ENCODE measurements around the gene DNAH9. TPM values are rescaled to one million over a fixed set of nuclear protein-coding genes. Genes with fewer than 3 reads are reported as not detected.

DNAH9 gene, protein sequence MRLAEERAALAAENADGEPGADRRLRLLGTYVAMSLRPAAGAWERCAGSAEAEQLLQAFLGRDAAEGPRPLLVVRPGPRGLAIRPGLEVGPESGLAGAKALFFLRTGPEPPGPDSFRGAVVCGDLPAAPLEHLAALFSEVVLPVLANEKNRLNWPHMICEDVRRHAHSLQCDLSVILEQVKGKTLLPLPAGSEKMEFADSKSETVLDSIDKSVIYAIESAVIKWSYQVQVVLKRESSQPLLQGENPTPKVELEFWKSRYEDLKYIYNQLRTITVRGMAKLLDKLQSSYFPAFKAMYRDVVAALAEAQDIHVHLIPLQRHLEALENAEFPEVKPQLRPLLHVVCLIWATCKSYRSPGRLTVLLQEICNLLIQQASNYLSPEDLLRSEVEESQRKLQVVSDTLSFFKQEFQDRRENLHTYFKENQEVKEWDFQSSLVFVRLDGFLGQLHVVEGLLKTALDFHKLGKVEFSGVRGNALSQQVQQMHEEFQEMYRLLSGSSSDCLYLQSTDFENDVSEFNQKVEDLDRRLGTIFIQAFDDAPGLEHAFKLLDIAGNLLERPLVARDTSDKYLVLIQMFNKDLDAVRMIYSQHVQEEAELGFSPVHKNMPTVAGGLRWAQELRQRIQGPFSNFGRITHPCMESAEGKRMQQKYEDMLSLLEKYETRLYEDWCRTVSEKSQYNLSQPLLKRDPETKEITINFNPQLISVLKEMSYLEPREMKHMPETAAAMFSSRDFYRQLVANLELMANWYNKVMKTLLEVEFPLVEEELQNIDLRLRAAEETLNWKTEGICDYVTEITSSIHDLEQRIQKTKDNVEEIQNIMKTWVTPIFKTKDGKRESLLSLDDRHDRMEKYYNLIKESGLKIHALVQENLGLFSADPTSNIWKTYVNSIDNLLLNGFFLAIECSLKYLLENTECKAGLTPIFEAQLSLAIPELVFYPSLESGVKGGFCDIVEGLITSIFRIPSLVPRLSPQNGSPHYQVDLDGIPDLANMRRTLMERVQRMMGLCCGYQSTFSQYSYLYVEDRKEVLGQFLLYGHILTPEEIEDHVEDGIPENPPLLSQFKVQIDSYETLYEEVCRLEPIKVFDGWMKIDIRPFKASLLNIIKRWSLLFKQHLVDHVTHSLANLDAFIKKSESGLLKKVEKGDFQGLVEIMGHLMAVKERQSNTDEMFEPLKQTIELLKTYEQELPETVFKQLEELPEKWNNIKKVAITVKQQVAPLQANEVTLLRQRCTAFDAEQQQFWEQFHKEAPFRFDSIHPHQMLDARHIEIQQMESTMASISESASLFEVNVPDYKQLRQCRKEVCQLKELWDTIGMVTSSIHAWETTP (N-terminal part only)
- polyA plus RNA-seq (2012; ENCODE audit: insufficient read depth, insufficient read length, low read depth): not detected

DNA sequence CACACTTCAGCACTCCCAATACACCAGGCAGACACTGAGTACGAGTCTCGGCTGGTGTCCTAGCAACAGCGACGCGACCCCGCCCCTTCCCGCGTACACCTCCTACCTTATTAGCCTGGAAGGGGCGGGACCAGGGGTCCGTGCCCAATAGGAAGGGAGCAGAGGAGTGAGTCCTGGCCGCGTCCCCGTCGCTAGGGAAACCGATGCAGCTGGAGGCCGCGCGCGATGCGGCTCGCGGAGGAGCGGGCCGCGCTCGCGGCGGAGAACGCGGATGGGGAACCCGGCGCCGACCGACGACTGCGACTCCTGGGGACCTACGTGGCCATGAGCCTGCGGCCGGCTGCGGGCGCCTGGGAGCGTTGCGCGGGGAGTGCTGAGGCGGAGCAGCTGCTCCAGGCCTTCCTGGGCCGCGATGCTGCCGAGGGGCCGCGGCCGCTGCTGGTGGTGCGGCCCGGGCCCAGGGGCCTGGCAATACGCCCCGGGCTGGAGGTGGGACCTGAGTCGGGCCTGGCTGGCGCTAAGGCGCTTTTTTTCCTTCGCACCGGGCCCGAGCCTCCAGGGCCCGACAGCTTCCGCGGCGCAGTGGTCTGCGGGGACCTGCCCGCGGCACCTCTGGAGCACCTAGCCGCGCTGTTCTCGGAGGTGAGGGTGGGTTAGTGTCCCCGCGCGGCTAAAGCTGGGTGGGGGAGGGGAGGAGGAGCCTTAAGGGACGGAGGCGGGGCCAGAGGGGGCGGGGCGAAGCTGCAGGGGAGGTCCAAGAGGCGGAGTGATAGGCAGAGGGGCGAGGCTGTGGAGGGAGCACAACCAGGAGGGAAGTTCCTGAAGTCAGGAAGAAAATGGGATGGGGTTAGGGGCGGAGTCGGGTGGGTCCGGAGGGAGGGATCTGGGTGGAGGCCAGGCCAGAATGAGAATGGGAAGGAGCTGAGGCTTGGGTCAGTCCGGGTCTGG, at the start of gene DNAH9:
TSS of gene DNAH9 (plus strand) at position 197 of the 948 bp plus-strand sequence. CDS start at position 226, 29 bp downstream.
- Histone ChIP-seq H3K4me3 (ENCODE audit: low read depth, low read length) (peak within 1 kb of the TSS; percentile 24; the same call in 1 of the 2 replicates), H3K9me3 (no peaks in the 10 kb centered on the region), H3K36me3 (no peaks in the 10 kb centered on the region), H3K4me1 (no peaks in the 10 kb centered on the region), H3K27me3 (no peaks in the 10 kb centered on the region)
- TF ChIP-seq, protein P1, sequence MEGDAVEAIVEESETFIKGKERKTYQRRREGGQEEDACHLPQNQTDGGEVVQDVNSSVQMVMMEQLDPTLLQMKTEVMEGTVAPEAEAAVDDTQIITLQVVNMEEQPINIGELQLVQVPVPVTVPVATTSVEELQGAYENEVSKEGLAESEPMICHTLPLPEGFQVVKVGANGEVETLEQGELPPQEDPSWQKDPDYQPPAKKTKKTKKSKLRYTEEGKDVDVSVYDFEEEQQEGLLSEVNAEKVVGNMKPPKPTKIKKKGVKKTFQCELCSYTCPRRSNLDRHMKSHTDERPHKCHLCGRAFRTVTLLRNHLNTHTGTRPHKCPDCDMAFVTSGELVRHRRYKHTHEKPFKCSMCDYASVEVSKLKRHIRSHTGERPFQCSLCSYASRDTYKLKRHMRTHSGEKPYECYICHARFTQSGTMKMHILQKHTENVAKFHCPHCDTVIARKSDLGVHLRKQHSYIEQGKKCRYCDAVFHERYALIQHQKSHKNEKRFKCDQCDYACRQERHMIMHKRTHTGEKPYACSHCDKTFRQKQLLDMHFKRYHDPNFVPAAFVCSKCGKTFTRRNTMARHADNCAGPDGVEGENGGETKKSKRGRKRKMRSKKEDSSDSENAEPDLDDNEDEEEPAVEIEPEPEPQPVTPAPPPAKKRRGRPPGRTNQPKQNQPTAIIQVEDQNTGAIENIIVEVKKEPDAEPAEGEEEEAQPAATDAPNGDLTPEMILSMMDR (IDR thresholded peaks at IDR 0.05; ENCODE audit: low read depth, low read length): no peak
- DNase-seq: peak; percentile 91

DNA sequence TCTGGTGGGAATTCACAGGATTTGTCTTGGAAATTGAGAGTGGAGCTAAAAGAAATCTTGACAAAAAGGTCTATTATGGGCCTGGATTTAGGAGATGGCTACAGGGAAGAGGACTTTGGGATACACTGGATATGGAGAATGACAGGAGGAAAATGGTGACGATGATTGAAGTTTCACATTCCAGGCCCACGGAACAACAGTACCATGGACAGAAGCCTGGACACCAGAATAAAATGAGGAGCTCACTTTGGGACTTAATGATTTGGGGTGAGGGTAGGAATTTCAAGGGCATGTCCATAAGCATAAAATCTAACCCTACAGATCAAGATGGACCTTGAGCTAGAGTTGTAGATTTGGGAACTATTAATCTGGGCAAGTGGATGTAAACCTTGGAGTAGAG, 47.8 kb upstream of the DNAH9 start:
- H3K4me1 ChIP-seq: no peaks in the 10 kb centered on the region

DNA sequence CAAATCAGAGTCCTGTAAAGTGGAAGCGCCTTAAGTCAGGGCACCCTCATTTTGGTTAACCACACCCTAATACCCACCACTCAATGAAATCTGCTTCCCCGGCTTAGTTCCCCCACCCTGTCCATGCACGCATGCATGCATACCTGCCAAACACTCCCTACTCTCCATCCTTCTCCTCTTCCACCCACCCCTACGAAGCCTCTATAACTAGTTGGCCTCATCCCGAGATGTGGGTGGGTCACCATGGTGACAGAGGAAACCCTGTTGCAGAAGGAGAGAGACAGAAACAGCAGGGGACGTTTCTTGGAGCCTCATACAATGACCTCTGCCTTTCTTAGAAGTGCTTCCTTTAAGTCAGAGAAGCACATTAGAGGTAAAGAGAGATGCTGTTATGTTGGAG, 46.8 kb upstream of the DNAH9 start:
- H3K9me3 ChIP-seq: no peaks in the 10 kb centered on the region
- TF ChIP-seq, protein P1 (IDR thresholded peaks at IDR 0.05; ENCODE audit: low read depth, low read length): no peak
- H3K4me3 ChIP-seq (ENCODE audit: low read depth, low read length): no peak overlapping the region
- H3K4me1 ChIP-seq: no peaks in the 10 kb centered on the region
- no peaks in the 10 kb centered on the region for H3K27me3 ChIP-seq
- H3K36me3 ChIP-seq: no peaks in the 10 kb centered on the region
- DNase-seq: no peak

More for the DNA sequence above, 47.8 kb upstream of the DNAH9 start:
- H3K36me3 ChIP-seq: no peaks in the 10 kb centered on the region
- TF ChIP-seq, protein P1 (IDR thresholded peaks at IDR 0.05; ENCODE audit: low read depth, low read length): no peak
- no peaks in the 10 kb centered on the region for H3K27me3 ChIP-seq
- no peaks in the 10 kb centered on the region for H3K9me3 ChIP-seq
- no peak overlapping the region for H3K4me3 ChIP-seq (ENCODE audit: low read depth, low read length)
- no peak for DNase-seq

DNA sequence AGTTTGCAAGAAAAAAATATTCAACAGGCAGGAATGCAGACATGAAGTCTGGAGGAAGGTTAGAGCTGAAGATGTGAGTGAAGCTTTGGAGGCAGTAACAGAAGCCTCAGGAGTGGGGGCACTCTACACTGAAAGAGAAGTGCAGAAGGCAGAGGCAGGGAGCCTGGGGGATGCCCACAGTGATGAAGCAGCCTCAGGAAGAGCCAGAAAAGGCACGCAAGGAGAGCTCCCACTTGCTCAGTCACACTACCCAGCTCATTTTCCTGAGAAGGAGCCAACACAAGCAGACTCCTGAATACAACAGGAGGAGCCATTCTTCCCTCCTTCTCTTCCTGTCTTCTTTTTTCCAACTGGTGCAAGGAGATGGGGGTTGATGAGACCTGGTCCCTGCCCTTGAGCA, 45.1 kb upstream of the DNAH9 start:
- H3K4me1 ChIP-seq: no peaks in the 10 kb centered on the region
- H3K27me3 ChIP-seq: no peaks in the 10 kb centered on the region
- TF ChIP-seq, protein P1 (IDR thresholded peaks at IDR 0.05; ENCODE audit: low read depth, low read length): no peak
- H3K36me3 ChIP-seq: no peaks in the 10 kb centered on the region
- no peak overlapping the region for H3K4me3 ChIP-seq (ENCODE audit: low read depth, low read length)
- H3K9me3 ChIP-seq: no peaks in the 10 kb centered on the region
- no peak for DNase-seq

DNA sequence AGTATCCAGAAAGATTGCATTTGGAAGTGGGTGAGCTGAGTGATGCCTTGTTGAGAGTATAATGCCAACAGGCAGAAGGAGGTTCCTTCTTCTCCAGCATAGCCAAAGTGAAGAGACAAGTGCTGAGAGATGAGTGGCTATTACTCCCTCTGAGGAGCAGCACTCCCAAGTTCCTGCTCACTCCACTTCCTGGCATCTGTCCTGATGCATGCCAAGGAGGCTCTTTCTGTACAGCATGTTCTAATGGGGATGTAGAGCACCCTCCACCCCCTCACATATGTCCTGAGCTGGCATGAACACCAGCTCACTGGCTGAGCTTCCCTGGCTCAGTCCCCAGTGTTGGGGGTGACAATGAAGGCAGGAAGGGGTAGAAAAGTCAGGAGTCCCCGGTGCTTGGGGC, 44.2 kb upstream of the DNAH9 start:
- TF ChIP-seq, protein P1 (IDR thresholded peaks at IDR 0.05; ENCODE audit: low read depth, low read length): no peak
- Histone ChIP-seq H3K9me3 (no peaks in the 10 kb centered on the region), H3K4me3 (ENCODE audit: low read depth, low read length) (no peak overlapping the region), H3K4me1 (no peaks in the 10 kb centered on the region), H3K36me3 (no peaks in the 10 kb centered on the region), H3K27me3 (no peaks in the 10 kb centered on the region)
- no peak for DNase-seq

All from BE2C (cell line).